A549 (cell line): ENCODE measurements around the gene STARD13. TPM values are rescaled to one million over a fixed set of nuclear protein-coding genes. Genes with fewer than 3 reads are reported as not detected.

Experiments used
- ATAC-seq, 2 experiments: fragments of 200-7000 bp in 1 of 2; fragments of >200 bp in 1 of 2; cut with Nextera tagmentation in 1 of 2; cut with Tn5 transposase in 1 of 2; 3 replicates each; pipeline versions ENCODE4 v1.8.0 to v1.9.1; 2018 to 2020; ENCODE audit warnings: mild to moderate bottlenecking in 1 of 2, moderate library complexity in 1 of 2
- CTCF ChIA-PET: fragments of 300-600 bp; sonication (Branson Sonifier 250); formaldehyde crosslinking; extraction: SDS; loops from one replicate; lab custom pipeline; 2021; ENCODE audit warnings: antibody characterized with exemption, inconsistent platforms; lab: Yijun Ruan, JAX
- POLR2A ChIA-PET: fragments of 350-600 bp; formaldehyde crosslinking; extraction: SDS; loops from one replicate; lab custom pipeline; 2021; ENCODE audit warnings: antibody characterized with exemption, inconsistent platforms; lab: Yijun Ruan, JAX
- DNase-seq, 2 experiments: peaks; one replicate each; pipeline versions ENCODE4 v3.0.0 to v3.0.0-alpha.2; 2011 to 2016; ENCODE audit warnings: low read depth in 1 of 2, low spot score in 1 of 2
- FAIRE-seq: peaks from 2 replicates; lab custom pipeline; 2011; peaks lifted over from hg19 to GRCh38; lab: Jason Lieb, UNC
- H3K27ac ChIP-seq, 2 experiments: fragments of >200 bp; sonication (Bioruptor Twin); formaldehyde crosslinking; 3 replicates each; pipeline ENCODE4 v1.5.1; 2016 to 2017
- H3K4me1 ChIP-seq: fragments of >200 bp; sonication (Bioruptor Twin); formaldehyde crosslinking; 3 replicates; pipeline ENCODE4 v1.6.1; 2016
- H3K4me2 ChIP-seq: fragments of >200 bp; sonication (Bioruptor Twin); formaldehyde crosslinking; 3 replicates; pipeline ENCODE4 v1.6.1; 2016
- H3K4me3 ChIP-seq: fragments of >200 bp; sonication (Bioruptor Twin); formaldehyde crosslinking; 3 replicates; pipeline ENCODE4 v1.5.1; 2016
- H3K9me3 ChIP-seq: fragments of >200 bp; sonication (Bioruptor Twin); formaldehyde crosslinking; 3 replicates; pipeline ENCODE4 v1.6.1; 2016
- CEBPB ChIP-seq, 2 experiments: fragments of >200 bp in 1 of 2; sonication (Bioruptor Twin) in 1 of 2; formaldehyde crosslinking in 1 of 2; IDR thresholded peaks; 2 replicates each; pipeline ENCODE4 v1.6.1; 2012 to 2016
- CHD4 ChIP-seq: fragments of 200-600 bp; sonication (generic); IDR thresholded peaks from 2 replicates; pipeline ENCODE4 v1.6.1; 2016; ENCODE audit warnings: antibody characterized with exemption, mild to moderate bottlenecking, borderline replicate concordance
- EHF ChIP-seq: fragments of 250-450 bp; sonication (Bioruptor Pico); IDR thresholded peaks from 2 replicates; pipeline ENCODE4 v1.5.0; 2020; ENCODE audit warnings: mild to moderate bottlenecking
- ESRRA ChIP-seq: fragments of 150-350 bp; IDR thresholded peaks from 2 replicates; pipeline ENCODE4 v1.6.1; 2014; ENCODE audit warnings: mild to moderate bottlenecking, low read length, borderline replicate concordance
- GATA3 ChIP-seq: IDR thresholded peaks from 2 replicates; pipeline ENCODE4 v1.6.1; 2012; ENCODE audit warnings: borderline replicate concordance
- HDAC2 ChIP-seq: fragments of 200-600 bp; sonication (generic); IDR thresholded peaks from 2 replicates; pipeline ENCODE4 v1.6.1; 2016
- HOXA7 ChIP-seq: fragments of 250-450 bp; sonication (Bioruptor Pico); IDR thresholded peaks from 2 replicates; pipeline ENCODE4 v1.5.0; 2020; ENCODE audit warnings: mild to moderate bottlenecking, moderate library complexity
- JUNB ChIP-seq: fragments of >200 bp; sonication (Bioruptor Twin); formaldehyde crosslinking; IDR thresholded peaks from 2 replicates; pipeline ENCODE4 v1.6.1; 2016
- MAFK ChIP-seq: fragments of 450-650 bp; IDR thresholded peaks from 2 replicates; pipeline ENCODE4 v1.6.1; 2014; ENCODE audit not compliant: partially characterized antibody
- MYC ChIP-seq: IDR thresholded peaks from 2 replicates; pipeline ENCODE4 v1.6.1; 2012; ENCODE audit warnings: mild to moderate bottlenecking, inconsistent platforms, low read length, improper control_type of control experiment, borderline replicate concordance
- NPAS2 ChIP-seq: fragments of 250-450 bp; sonication (Bioruptor Pico); IDR thresholded peaks from 2 replicates; pipeline ENCODE4 v1.8.0; 2022; ENCODE audit warnings: mild to moderate bottlenecking, moderate library complexity, borderline replicate concordance
- PHF8 ChIP-seq: fragments of 200-600 bp; sonication (generic); IDR thresholded peaks from 2 replicates; pipeline ENCODE4 v1.6.1; 2016; ENCODE audit warnings: low read depth, mild to moderate bottlenecking, antibody characterized with exemption, moderate library complexity, borderline replicate concordance
- POLR2AphosphoS2 ChIP-seq: conservative IDR thresholded peaks from 2 replicates; pipeline ENCODE4 v1.6.1; 2012; ENCODE audit warnings: low read length, improper control_type of control experiment, inconsistent platforms
- RCOR1 ChIP-seq: fragments of 150-350 bp; IDR thresholded peaks from 2 replicates; pipeline ENCODE4 v1.6.1; 2014; ENCODE audit warnings: antibody characterized with exemption, low read length, low read depth
- RNF2 ChIP-seq: fragments of 200-600 bp; sonication (generic); IDR thresholded peaks from 2 replicates; pipeline ENCODE4 v1.6.1; 2016; ENCODE audit warnings: low read depth, mild to moderate bottlenecking, antibody characterized with exemption, moderate library complexity, borderline replicate concordance
- SMC3 ChIP-seq: fragments of >200 bp; sonication (Bioruptor Twin); formaldehyde crosslinking; IDR thresholded peaks from 3 replicates; pipeline ENCODE4 v1.6.1; 2018; ENCODE audit warnings: inconsistent platforms
- WGBS: methylation state at CpG from one replicate; pipeline ENCODE4 v1.1.6; 2017; ENCODE audit errors: missing lambda C conversion rate; 5-methylcytosine and 5-hydroxymethylcytosine counted together
- polyA plus RNA-seq, 4 experiments: library from polyadenylated mRNA; depleted of rRNA in 3 of 4; stranded (reverse); fragments of >200 nt; fragmentation: RNase III in 1 of 4; extraction: RNeasy Plus Mini Kit Qiagen cat#74134 plus additional on column Dnase treatment in 1 of 4; gene quantifications; 2 replicates in 3 of 4; 3 replicates in 1 of 4; pipeline ENCODE4 v1.2.3, GENCODE V29; 2011 to 2017
- TF ChIP-seq, protein P1 (sequence below): IDR thresholded peaks from 2 replicates; pipeline ENCODE4 v1.6.1; 2012
- TF ChIP-seq, protein P2 (sequence below): fragments of 200-600 bp; sonication (generic); IDR thresholded peaks from 2 replicates; pipeline ENCODE4 v1.6.1; 2016; ENCODE audit warnings: antibody characterized with exemption, mild to moderate bottlenecking, moderate library complexity
- TF ChIP-seq, protein P3 (sequence below): fragments of 250-450 bp; sonication (Bioruptor Pico); IDR thresholded peaks from 2 replicates; pipeline ENCODE4 v1.5.0; 2020; ENCODE audit warnings: low read depth, mild to moderate bottlenecking, moderate library complexity
- TF ChIP-seq, protein P4 (sequence below): fragments of >200 bp; sonication (Bioruptor Twin); formaldehyde crosslinking; IDR thresholded peaks from 3 replicates; pipeline ENCODE4 v1.5.1; 2016
- TF ChIP-seq, protein P5 (sequence below): fragments of 150-350 bp; IDR thresholded peaks from 2 replicates; pipeline ENCODE4 v1.6.1; 2014; ENCODE audit warnings: low read depth, mild to moderate bottlenecking, low read length

Gene STARD13
- polyA plus RNA-seq, 2 of the 4 experiments (the other 2 are of a cell fraction), result 2.4 to 2.8 TPM

DNA sequence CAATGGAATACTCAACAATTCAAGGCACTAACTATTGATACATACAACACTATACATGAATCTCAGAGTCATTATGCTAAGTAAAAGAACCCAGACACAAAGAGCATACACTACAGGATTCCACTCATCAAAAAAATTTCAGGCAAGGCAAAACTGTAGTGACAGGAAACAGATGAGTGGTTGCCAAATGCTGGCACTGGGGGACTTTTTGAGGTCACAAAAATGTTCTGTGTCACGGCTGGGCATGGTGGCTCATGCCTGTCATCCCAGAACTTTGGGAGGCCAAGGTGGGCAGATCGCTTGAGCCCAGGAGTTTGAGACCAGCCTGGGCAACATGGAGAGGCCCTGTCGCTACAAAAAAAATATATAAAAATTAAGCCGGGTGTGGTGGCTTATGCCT lies 139.9 kb downstream of the STARD13 start:
- 89% methylated on average over 4 of the region's 4 CpGs for WGBS
- no peak overlapping the region for H3K27ac ChIP-seq
- no peaks in the 10 kb centered on the region for H3K9me3 ChIP-seq
- TF ChIP-seq POLR2AphosphoS2 (no peak), RCOR1 (no peak), CEBPB (IDR thresholded peaks at IDR 0.05) (no peak), MYC (no peak), JUNB (no peak), RNF2 (no peak), CHD4 (no peak)
- TF ChIP-seq, protein P1, sequence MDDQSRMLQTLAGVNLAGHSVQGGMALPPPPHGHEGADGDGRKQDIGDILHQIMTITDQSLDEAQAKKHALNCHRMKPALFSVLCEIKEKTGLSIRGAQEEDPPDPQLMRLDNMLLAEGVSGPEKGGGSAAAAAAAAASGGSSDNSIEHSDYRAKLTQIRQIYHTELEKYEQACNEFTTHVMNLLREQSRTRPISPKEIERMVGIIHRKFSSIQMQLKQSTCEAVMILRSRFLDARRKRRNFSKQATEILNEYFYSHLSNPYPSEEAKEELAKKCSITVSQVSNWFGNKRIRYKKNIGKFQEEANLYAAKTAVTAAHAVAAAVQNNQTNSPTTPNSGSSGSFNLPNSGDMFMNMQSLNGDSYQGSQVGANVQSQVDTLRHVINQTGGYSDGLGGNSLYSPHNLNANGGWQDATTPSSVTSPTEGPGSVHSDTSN, result no peak
- TF ChIP-seq, protein P2, sequence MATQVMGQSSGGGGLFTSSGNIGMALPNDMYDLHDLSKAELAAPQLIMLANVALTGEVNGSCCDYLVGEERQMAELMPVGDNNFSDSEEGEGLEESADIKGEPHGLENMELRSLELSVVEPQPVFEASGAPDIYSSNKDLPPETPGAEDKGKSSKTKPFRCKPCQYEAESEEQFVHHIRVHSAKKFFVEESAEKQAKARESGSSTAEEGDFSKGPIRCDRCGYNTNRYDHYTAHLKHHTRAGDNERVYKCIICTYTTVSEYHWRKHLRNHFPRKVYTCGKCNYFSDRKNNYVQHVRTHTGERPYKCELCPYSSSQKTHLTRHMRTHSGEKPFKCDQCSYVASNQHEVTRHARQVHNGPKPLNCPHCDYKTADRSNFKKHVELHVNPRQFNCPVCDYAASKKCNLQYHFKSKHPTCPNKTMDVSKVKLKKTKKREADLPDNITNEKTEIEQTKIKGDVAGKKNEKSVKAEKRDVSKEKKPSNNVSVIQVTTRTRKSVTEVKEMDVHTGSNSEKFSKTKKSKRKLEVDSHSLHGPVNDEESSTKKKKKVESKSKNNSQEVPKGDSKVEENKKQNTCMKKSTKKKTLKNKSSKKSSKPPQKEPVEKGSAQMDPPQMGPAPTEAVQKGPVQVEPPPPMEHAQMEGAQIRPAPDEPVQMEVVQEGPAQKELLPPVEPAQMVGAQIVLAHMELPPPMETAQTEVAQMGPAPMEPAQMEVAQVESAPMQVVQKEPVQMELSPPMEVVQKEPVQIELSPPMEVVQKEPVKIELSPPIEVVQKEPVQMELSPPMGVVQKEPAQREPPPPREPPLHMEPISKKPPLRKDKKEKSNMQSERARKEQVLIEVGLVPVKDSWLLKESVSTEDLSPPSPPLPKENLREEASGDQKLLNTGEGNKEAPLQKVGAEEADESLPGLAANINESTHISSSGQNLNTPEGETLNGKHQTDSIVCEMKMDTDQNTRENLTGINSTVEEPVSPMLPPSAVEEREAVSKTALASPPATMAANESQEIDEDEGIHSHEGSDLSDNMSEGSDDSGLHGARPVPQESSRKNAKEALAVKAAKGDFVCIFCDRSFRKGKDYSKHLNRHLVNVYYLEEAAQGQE, result no peak
- TF ChIP-seq, protein P3, sequence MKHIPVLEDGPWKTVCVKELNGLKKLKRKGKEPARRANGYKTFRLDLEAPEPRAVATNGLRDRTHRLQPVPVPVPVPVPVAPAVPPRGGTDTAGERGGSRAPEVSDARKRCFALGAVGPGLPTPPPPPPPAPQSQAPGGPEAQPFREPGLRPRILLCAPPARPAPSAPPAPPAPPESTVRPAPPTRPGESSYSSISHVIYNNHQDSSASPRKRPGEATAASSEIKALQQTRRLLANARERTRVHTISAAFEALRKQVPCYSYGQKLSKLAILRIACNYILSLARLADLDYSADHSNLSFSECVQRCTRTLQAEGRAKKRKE (CRISPR knock-in tag), result no peak
- H3K4me1 ChIP-seq, result no peaks in the 10 kb centered on the region
- no peak overlapping the region for H3K4me2 ChIP-seq
- ATAC-seq, result no peak
- ChIA-PET POLR2A (no interaction called here), CTCF (no interaction called here)
- FAIRE-seq, result no peak
- H3K4me3 ChIP-seq, result no peak overlapping the region
- DNase-seq, result no peak

DNA sequence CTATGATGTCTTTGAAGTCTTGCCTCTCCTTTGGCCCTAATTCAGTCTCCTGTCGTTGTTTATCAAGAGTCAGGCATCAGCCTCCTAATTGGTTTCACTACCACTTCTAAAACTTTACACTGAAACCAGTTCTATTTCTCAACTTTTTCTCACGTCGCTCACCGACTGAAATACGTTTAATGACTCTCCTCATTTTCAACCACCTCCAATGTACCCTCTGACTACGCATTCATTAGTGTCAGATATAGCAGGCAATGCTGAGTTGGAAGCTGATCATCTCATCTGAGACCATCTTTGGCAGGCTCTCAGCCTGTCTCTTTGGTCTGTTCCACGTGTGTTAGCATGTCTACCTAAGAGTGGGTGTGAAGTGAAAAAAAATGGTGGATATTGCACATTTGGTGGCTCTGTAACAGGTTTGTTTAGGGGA lies 141.2 kb downstream of the STARD13 start:
- no peak overlapping the region for H3K4me2 ChIP-seq
- ATAC-seq (no peak), FAIRE-seq (no peak), DNase-seq (no peak)
- H3K27ac ChIP-seq, result no peak overlapping the region
- no peak for TF ChIP-seq NPAS2 (CRISPR knock-in tag)
- TF ChIP-seq, protein P4, sequence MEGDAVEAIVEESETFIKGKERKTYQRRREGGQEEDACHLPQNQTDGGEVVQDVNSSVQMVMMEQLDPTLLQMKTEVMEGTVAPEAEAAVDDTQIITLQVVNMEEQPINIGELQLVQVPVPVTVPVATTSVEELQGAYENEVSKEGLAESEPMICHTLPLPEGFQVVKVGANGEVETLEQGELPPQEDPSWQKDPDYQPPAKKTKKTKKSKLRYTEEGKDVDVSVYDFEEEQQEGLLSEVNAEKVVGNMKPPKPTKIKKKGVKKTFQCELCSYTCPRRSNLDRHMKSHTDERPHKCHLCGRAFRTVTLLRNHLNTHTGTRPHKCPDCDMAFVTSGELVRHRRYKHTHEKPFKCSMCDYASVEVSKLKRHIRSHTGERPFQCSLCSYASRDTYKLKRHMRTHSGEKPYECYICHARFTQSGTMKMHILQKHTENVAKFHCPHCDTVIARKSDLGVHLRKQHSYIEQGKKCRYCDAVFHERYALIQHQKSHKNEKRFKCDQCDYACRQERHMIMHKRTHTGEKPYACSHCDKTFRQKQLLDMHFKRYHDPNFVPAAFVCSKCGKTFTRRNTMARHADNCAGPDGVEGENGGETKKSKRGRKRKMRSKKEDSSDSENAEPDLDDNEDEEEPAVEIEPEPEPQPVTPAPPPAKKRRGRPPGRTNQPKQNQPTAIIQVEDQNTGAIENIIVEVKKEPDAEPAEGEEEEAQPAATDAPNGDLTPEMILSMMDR, result no peak
- TF ChIP-seq, protein P3 (CRISPR knock-in tag), result no peak
- no peak for TF ChIP-seq ESRRA
- TF ChIP-seq GATA3, result no peak
- TF ChIP-seq PHF8, result no peak
- no peak for TF ChIP-seq MAFK
- no peak for TF ChIP-seq SMC3
- no peak for TF ChIP-seq MYC
- TF ChIP-seq CHD4, result no peak
- TF ChIP-seq POLR2AphosphoS2, result no peak
- TF ChIP-seq, protein P5, sequence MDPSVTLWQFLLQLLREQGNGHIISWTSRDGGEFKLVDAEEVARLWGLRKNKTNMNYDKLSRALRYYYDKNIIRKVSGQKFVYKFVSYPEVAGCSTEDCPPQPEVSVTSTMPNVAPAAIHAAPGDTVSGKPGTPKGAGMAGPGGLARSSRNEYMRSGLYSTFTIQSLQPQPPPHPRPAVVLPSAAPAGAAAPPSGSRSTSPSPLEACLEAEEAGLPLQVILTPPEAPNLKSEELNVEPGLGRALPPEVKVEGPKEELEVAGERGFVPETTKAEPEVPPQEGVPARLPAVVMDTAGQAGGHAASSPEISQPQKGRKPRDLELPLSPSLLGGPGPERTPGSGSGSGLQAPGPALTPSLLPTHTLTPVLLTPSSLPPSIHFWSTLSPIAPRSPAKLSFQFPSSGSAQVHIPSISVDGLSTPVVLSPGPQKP, result no peak
- TF ChIP-seq HOXA7, result no peak
- TF ChIP-seq EHF (CRISPR knock-in tag), result no peak
- TF ChIP-seq HDAC2, result no peak
- no peak overlapping the region for H3K4me3 ChIP-seq
- no peaks in the 10 kb centered on the region for H3K9me3 ChIP-seq
- ChIA-PET CTCF (no interaction called here), POLR2A (no interaction called here)
- no peaks in the 10 kb centered on the region for H3K4me1 ChIP-seq
- WGBS, result 96% methylated on average over 7 of the region's 7 CpGs
